Keratinocyte (primary cell): ENCODE measurements around the gene SCN4A. TPM values are rescaled to one million over a fixed set of nuclear protein-coding genes. Genes with fewer than 3 reads are reported as not detected.

ENCODE experiments used
- DNase-seq: peaks from one replicate; pipeline ENCODE4 v3.0.0-alpha.2; 2011; ENCODE audit warnings: low read depth, missing footprints, low spot score
- FAIRE-seq: peaks from 2 replicates; lab custom pipeline; 2011; peaks lifted over from hg19 to GRCh38; lab: Jason Lieb, UNC
- H2AFZ ChIP-seq: 2 replicates; pipeline ENCODE4 v1.6.0; 2012; ENCODE audit warnings: low read length, control low read depth, inconsistent platforms; ENCODE audit not compliant: control insufficient read depth
- H3K27ac ChIP-seq: 2 replicates; pipeline ENCODE4 v1.5.1; 2011; ENCODE audit warnings: low read length; ENCODE audit not compliant: control insufficient read depth, insufficient read depth
- H3K27me3 ChIP-seq: 3 replicates; pipeline ENCODE4 v1.6.0; 2011; ENCODE audit warnings: low read length; ENCODE audit not compliant: control insufficient read depth, insufficient read depth; ENCODE audit errors: extremely low read depth
- H3K36me3 ChIP-seq, 2 experiments: 2 replicates in 1 of 2; 3 replicates in 1 of 2; pipeline ENCODE4 v1.5.1; 2011; ENCODE audit warnings: low read length in 2 of 2, mild to moderate bottlenecking in 1 of 2; ENCODE audit not compliant: control insufficient read depth in 2 of 2, insufficient read depth in 2 of 2; ENCODE audit errors: extremely low read depth in 1 of 2
- H3K4me1 ChIP-seq: 3 replicates; pipeline ENCODE4 v1.5.1; 2011; ENCODE audit warnings: low read length; ENCODE audit not compliant: control insufficient read depth, insufficient read depth; ENCODE audit errors: extremely low read depth
- H3K4me2 ChIP-seq: 3 replicates; pipeline ENCODE4 v1.6.0; 2011; ENCODE audit warnings: low read depth, low read length; ENCODE audit not compliant: control insufficient read depth, insufficient read depth; ENCODE audit errors: extremely low read depth
- H3K4me3 ChIP-seq, 3 experiments: fragments of 200-600 bp in 1 of 3; sonication (generic) in 1 of 3; 2 replicates in 2 of 3; 3 replicates in 1 of 3; pipeline ENCODE4 v1.5.1; 2011 to 2016; ENCODE audit warnings: low read length in 3 of 3, mild to moderate bottlenecking in 3 of 3, control low read depth in 2 of 3, inconsistent platforms in 1 of 3, low read depth in 1 of 3, mixed read lengths in 1 of 3, mixed run types in 1 of 3, moderate library complexity in 1 of 3; ENCODE audit not compliant: control insufficient read depth in 2 of 3, insufficient read depth in 2 of 3; ENCODE audit errors: extremely low read depth in 1 of 3
- H3K79me2 ChIP-seq: 2 replicates; pipeline ENCODE4 v1.6.0; 2012; ENCODE audit warnings: low read length; ENCODE audit not compliant: control insufficient read depth, insufficient read depth
- H3K9ac ChIP-seq: 3 replicates; pipeline ENCODE4 v1.6.0; 2011; ENCODE audit warnings: low read length; ENCODE audit not compliant: control insufficient read depth, insufficient read depth; ENCODE audit errors: extremely low read depth
- H3K9me1 ChIP-seq: 3 replicates; pipeline ENCODE4 v1.6.0; 2011; ENCODE audit warnings: low read length; ENCODE audit not compliant: control insufficient read depth, insufficient read depth; ENCODE audit errors: extremely low read depth
- H3K9me3 ChIP-seq: 2 replicates; pipeline ENCODE4 v1.5.1; 2012; ENCODE audit warnings: low read depth, low read length; ENCODE audit not compliant: control insufficient read depth
- H4K20me1 ChIP-seq: 3 replicates; pipeline ENCODE4 v1.6.0; 2011; ENCODE audit warnings: low read length; ENCODE audit not compliant: control insufficient read depth, insufficient read depth; ENCODE audit errors: extremely low read depth
- EZH2 ChIP-seq: IDR thresholded peaks from one replicate; pipeline ENCODE4 v1.6.1; 2012; ENCODE audit warnings: inconsistent platforms, mild to moderate bottlenecking, low read length, moderate library complexity
- dilution Hi-C: fragments of 300-500 bp; cut with MboI; formaldehyde crosslinking; loops from one replicate; pipeline ENCODE4 v1.7.0; 2020; ENCODE audit warnings: low sequenced_read_pairs; ENCODE audit not compliant: extremely low pct_ligation_motif_present
- polyA plus RNA-seq, 5 experiments: library from polyadenylated mRNA; depleted of rRNA in 3 of 5; stranded (reverse) in 3 of 5; stranded (forward) in 1 of 5; unstranded in 1 of 5; fragments of >200 nt; gene quantifications; 1 replicate in 1 of 5; 2 replicates in 3 of 5; 3 replicates in 1 of 5; pipeline versions ENCODE4 v1.2.1 to v1.2.3, GENCODE V29; 2011 to 2012; ENCODE audit warnings: missing spikeins in 2 of 5, low read depth in 1 of 5, low replicate concordance in 1 of 5
- TF ChIP-seq, protein P1 (sequence below), 3 experiments: IDR thresholded peaks in 1 of 3; conservative IDR thresholded peaks in 1 of 3; optimal IDR thresholded peaks in 1 of 3; 2 replicates in 2 of 3; 3 replicates in 1 of 3; pipeline versions ENCODE3 to v1.5.1; 2011; ENCODE audit warnings: low read length in 3 of 3, mild to moderate bottlenecking in 3 of 3, moderate library complexity in 2 of 3, control low read depth in 1 of 3, inconsistent platforms in 1 of 3; ENCODE audit not compliant: insufficient read depth in 2 of 3; ENCODE audit errors: extremely low read depth in 1 of 3

SCN4A gene
- polyA plus RNA-seq, 1 donor (not counting 4 experiments of a cell fraction or from before 2014, with no cell fraction given) = not detected

DNA sequence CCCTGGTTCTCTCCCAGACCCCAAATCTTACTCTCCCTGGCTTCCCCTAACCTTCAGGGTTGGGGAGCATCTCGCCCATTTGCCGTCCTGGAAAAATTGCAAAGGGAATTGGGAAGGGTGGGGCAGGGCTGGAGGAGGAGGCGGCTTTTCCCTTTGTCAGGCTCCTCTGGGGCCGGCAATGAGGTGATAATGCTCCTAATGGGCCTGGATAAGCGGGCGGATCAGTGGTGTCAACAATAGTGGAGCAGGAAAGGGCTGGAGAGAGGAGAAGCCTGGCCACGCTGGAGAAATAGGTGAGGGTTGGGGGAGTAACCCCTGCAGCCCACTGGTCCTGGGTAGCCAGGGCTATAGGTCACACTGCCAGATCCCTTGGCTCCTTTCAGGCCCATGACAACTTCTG lies 12.3 kb downstream of the SCN4A start:
- Histone ChIP-seq H3K9me1 (no peaks in the 10 kb centered on the region), H2AFZ (no peak overlapping the region), H3K4me2 (no peak overlapping the region), H3K9me3 (no peaks in the 10 kb centered on the region), H3K9ac (no peak overlapping the region), H3K4me1 (peaks cover 2% of the 10 kb centered on the region), H3K36me3 (no peaks in the 10 kb centered on the region), H3K79me2 (no peaks in the 10 kb centered on the region), H4K20me1 (no peaks in the 10 kb centered on the region), H3K27ac (no peak overlapping the region), H3K4me3 (no peak overlapping the region), H3K27me3 (peaks cover 10% of the 10 kb centered on the region)
- DNase-seq (no peak), FAIRE-seq (no peak)
- TF ChIP-seq EZH2 = no peak
- TF ChIP-seq, protein P1, sequence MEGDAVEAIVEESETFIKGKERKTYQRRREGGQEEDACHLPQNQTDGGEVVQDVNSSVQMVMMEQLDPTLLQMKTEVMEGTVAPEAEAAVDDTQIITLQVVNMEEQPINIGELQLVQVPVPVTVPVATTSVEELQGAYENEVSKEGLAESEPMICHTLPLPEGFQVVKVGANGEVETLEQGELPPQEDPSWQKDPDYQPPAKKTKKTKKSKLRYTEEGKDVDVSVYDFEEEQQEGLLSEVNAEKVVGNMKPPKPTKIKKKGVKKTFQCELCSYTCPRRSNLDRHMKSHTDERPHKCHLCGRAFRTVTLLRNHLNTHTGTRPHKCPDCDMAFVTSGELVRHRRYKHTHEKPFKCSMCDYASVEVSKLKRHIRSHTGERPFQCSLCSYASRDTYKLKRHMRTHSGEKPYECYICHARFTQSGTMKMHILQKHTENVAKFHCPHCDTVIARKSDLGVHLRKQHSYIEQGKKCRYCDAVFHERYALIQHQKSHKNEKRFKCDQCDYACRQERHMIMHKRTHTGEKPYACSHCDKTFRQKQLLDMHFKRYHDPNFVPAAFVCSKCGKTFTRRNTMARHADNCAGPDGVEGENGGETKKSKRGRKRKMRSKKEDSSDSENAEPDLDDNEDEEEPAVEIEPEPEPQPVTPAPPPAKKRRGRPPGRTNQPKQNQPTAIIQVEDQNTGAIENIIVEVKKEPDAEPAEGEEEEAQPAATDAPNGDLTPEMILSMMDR (optimal IDR thresholded peaks at IDR 0.05 in 1 of 3, IDR thresholded peaks at IDR 0.05 in 1 of 3, conservative IDR thresholded peaks at IDR 0.05 in 1 of 3; ENCODE audit: extremely low read depth in 1 of 3, insufficient read depth in 2 of 3, low read length in 3 of 3) = no peak
- dilution Hi-C loops = no loop called here

DNA sequence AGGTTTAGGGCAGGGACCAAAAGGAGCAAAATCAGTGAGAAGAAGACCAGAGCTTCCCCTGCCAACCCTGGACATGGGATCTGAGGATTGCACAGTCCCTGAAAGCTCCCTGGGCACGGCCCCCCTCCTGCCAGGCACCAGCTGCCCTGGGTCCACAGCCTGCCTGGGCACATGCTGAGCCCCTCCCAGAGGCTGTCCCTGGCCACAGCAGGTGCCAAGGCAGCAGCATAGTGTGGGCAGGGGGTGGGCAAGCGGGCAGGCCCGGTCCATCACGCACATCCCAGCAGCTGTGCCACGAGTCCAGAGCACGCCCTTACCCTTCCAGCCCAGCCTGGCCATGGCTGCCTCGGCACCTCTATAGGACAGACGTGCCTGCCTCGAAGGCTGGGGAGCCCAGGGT lies 12.7 kb downstream of the SCN4A start:
- Histone ChIP-seq H3K9ac (no peak overlapping the region), H3K4me1 (peaks cover 2% of the 10 kb centered on the region), H4K20me1 (no peaks in the 10 kb centered on the region), H3K27me3 (peaks cover 10% of the 10 kb centered on the region), H3K9me1 (no peaks in the 10 kb centered on the region), H3K36me3 (no peaks in the 10 kb centered on the region), H3K4me3 (no peak overlapping the region), H2AFZ (no peak overlapping the region), H3K4me2 (no peak overlapping the region), H3K79me2 (no peaks in the 10 kb centered on the region), H3K27ac (no peak overlapping the region), H3K9me3 (no peaks in the 10 kb centered on the region)
- no peak for TF ChIP-seq EZH2
- TF ChIP-seq, protein P1 (optimal IDR thresholded peaks at IDR 0.05 in 1 of 3, IDR thresholded peaks at IDR 0.05 in 1 of 3, conservative IDR thresholded peaks at IDR 0.05 in 1 of 3; ENCODE audit: extremely low read depth in 1 of 3, insufficient read depth in 2 of 3, low read length in 3 of 3) = no peak
- FAIRE-seq = no peak
- dilution Hi-C loops = no loop called here
- DNase-seq = no peak
